Uterus (tissue), 4 donors: ENCODE data around the gene CASK. TPM values are rescaled to one million over a fixed set of nuclear protein-coding genes. Genes with fewer than 3 reads are reported as not detected.
"Not testable (repeated sequence)": the region's sequence is repeated elsewhere in the genome, so short reads cannot be mapped to it uniquely, and the experiment has no call there.

Source experiments
- DNase-seq, 2 donors: peaks; one replicate each; pipeline ENCODE4 v3.0.0-alpha.2; 2019 to 2020
- H3K27ac ChIP-seq, 2 donors: fragments of 200-600 bp; sonication (generic); 1 replicate in 1 of 2; 2 replicates in 1 of 2; pipeline ENCODE4 v1.5.1; 2016 to 2018
- H3K27me3 ChIP-seq, 2 donors: fragments of 200-600 bp; sonication (generic); one replicate each; pipeline ENCODE4 v1.5.1; 2018 to 2019; ENCODE audit warnings: control low read depth in 1 of 2
- H3K36me3 ChIP-seq, 2 donors: fragments of 200-600 bp; sonication (generic); one replicate each; pipeline ENCODE4 v1.5.1; 2019; ENCODE audit warnings: control low read depth in 1 of 2
- H3K4me1 ChIP-seq, 2 donors: fragments of 200-600 bp; sonication (generic); one replicate each; pipeline ENCODE4 v1.5.1; 2018 to 2019; ENCODE audit warnings: control low read depth in 1 of 2
- H3K4me3 ChIP-seq, 2 donors: fragments of 200-600 bp; sonication (generic); 1 replicate in 1 of 2; 2 replicates in 1 of 2; pipeline ENCODE4 v1.5.1; 2018 to 2019; ENCODE audit warnings: mild to moderate bottlenecking in 1 of 2
- H3K9me3 ChIP-seq, 2 donors: fragments of 200-600 bp; sonication (generic); one replicate each; pipeline ENCODE4 v1.5.1; 2019; ENCODE audit warnings: control low read depth in 1 of 2
- POLR2A ChIP-seq, 2 donors: fragments of 450-650 bp; IDR thresholded peaks; one replicate each; pipeline ENCODE4 v1.6.1; 2016; ENCODE audit warnings: antibody characterized with exemption in 2 of 2, mild to moderate bottlenecking in 1 of 2, moderate library complexity in 1 of 2
- intact Hi-C: fragments of 100-400 bp; cut with DNase I; formaldehyde crosslinking; loops from one replicate; pipeline ENCODE4 v1.15.1; 2023; ENCODE audit warnings: low total_unique reads
- total RNA-seq, 4 donors: library from RNA; depleted of rRNA in 3 of 4; stranded (reverse); fragments of >200 nt in 3 of 4; gene quantifications; one replicate each; pipeline versions ENCODE4 v1.1.0 to v1.2.4, GENCODE V29; 2014 to 2023
- TF ChIP-seq, protein P1 (sequence below), 4 experiments: fragments of 200-600 bp in 2 of 4; fragments of 450-650 bp in 2 of 4; sonication (generic) in 2 of 4; IDR thresholded peaks; one replicate each; pipeline ENCODE4 v1.5.1; 2016 to 2019; ENCODE audit warnings: antibody characterized with exemption in 4 of 4, mild to moderate bottlenecking in 2 of 4, moderate library complexity in 1 of 4
- donor health status: DM: yes; HTN: yes; CAD: no.

CASK gene
- total RNA-seq, 4 donors from 2014 or later = 7.9 to 76.0 (median 40.7) TPM

- intact Hi-C loops = no loop called here
- no peaks in the 10 kb centered on the region for H3K27me3 ChIP-seq
- no peak overlapping the region for H3K27ac ChIP-seq
- no peaks in the 10 kb centered on the region for H3K9me3 ChIP-seq
- H3K4me3 ChIP-seq = no peak overlapping the region
- TF ChIP-seq, protein P1, sequence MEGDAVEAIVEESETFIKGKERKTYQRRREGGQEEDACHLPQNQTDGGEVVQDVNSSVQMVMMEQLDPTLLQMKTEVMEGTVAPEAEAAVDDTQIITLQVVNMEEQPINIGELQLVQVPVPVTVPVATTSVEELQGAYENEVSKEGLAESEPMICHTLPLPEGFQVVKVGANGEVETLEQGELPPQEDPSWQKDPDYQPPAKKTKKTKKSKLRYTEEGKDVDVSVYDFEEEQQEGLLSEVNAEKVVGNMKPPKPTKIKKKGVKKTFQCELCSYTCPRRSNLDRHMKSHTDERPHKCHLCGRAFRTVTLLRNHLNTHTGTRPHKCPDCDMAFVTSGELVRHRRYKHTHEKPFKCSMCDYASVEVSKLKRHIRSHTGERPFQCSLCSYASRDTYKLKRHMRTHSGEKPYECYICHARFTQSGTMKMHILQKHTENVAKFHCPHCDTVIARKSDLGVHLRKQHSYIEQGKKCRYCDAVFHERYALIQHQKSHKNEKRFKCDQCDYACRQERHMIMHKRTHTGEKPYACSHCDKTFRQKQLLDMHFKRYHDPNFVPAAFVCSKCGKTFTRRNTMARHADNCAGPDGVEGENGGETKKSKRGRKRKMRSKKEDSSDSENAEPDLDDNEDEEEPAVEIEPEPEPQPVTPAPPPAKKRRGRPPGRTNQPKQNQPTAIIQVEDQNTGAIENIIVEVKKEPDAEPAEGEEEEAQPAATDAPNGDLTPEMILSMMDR (IDR thresholded peaks at IDR 0.05) = no peak
- TF ChIP-seq POLR2A (IDR thresholded peaks at IDR 0.05) = no peak
- H3K36me3 ChIP-seq = no peaks in the 10 kb centered on the region
- DNase-seq = no peak
- no peaks in the 10 kb centered on the region for H3K4me1 ChIP-seq
Measured at GRCh38 chrX:41653125-41653524, 270.2 kb downstream of the CASK start.

GRCh38 chrX:41646201-41646600 lies 277.2 kb downstream of the CASK start:
- DNase-seq, H3K27me3 ChIP-seq, intact Hi-C loops, H3K4me3 ChIP-seq, H3K36me3 ChIP-seq, H3K27ac ChIP-seq, H3K4me1 ChIP-seq, H3K9me3 ChIP-seq: not testable (repeated sequence)

DNA sequence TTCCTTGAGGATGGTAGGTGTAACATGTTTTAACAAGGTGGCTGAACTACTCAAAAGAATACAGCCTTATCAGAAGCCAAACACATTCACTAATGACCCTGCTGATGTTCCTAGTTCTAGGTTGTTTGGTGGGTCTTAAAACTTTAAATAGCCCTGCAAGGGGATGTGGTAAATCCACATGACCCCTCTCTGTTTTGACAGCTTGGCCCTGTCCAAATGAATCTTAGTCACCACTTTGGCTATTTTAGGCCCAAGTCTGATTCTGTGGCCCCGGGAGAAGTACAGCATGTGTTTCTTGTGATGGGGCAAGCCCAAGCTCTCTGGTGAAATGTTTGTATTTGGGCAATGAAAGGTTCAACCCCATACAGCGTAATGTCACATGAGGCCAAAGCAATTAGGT lies 289.1 kb downstream of the CASK start:
- H3K4me1 ChIP-seq = no peaks in the 10 kb centered on the region
- no peaks in the 10 kb centered on the region for H3K9me3 ChIP-seq
- DNase-seq = no peak
- intact Hi-C loops = no loop called here
- no peak overlapping the region for H3K4me3 ChIP-seq
- TF ChIP-seq, protein P1 (IDR thresholded peaks at IDR 0.05) = no peak
- TF ChIP-seq POLR2A (IDR thresholded peaks at IDR 0.05) = no peak
- no peaks in the 10 kb centered on the region for H3K27me3 ChIP-seq
- no peaks in the 10 kb centered on the region for H3K36me3 ChIP-seq
- no peak overlapping the region for H3K27ac ChIP-seq

- Histone ChIP-seq H3K27me3 (no peaks in the 10 kb centered on the region), H3K4me3 (no peak overlapping the region), H3K4me1 (no peaks in the 10 kb centered on the region), H3K9me3 (no peaks in the 10 kb centered on the region), H3K27ac (no peak overlapping the region), H3K36me3 (no peaks in the 10 kb centered on the region)
- no peak for DNase-seq
- TF ChIP-seq, protein P1 (IDR thresholded peaks at IDR 0.05) = no peak
- no peak for TF ChIP-seq POLR2A (IDR thresholded peaks at IDR 0.05)
- intact Hi-C loops = no loop called here
Measured at GRCh38 chrX:41630091-41630490, 293.3 kb downstream of the CASK start.

DNA sequence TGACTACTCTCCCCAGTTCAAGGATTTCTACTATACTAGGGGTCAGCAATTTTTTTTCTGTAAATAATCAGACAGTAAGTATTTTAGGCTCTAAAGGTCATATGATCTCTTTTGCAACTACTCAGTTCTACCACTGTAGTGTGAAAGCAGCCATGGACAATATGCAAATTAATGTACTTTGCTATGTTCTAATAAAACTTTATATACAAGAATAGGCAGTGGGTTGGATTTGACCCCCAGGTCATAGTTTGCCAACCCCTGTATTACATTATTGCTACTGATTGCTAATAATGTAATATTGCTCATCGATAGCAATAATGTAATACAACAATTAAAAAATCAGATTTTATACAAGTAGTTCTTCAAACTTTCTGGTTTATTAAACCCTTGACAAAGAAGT lies 293.8 kb downstream of the CASK start:
- no peak for DNase-seq
- H3K4me3 ChIP-seq = no peak overlapping the region
- intact Hi-C loops = no loop called here
- no peak overlapping the region for H3K27ac ChIP-seq
- H3K4me1 ChIP-seq = no peaks in the 10 kb centered on the region
- H3K9me3 ChIP-seq = no peaks in the 10 kb centered on the region
- no peaks in the 10 kb centered on the region for H3K36me3 ChIP-seq
- no peaks in the 10 kb centered on the region for H3K27me3 ChIP-seq
- no peak for TF ChIP-seq POLR2A (IDR thresholded peaks at IDR 0.05)
- TF ChIP-seq, protein P1 (IDR thresholded peaks at IDR 0.05) = no peak

DNA sequence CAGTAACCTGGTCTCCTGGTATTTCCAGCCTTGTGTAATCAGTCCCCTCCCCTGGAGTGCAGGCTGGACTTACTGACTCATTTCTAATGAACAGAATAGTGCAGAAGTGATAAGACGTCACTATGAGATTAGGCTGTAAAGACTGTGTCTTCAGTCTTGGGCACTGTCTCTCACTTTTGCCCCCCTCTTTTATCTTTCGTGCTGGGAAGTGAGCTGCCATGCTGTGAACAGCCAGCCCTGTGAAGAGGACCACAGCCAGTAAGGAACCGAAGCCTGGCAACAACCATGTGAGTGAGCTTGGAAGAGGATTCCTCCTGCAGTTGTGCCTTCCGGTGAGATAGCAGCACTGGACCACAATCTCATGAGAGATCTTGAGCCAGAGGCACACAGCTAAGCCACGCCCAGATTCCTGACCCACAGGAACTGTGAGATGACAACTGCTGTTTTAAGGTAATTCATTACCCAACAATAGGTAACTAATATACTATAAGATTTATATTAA lies 302.1 kb downstream of the CASK start:
- Histone ChIP-seq H3K4me1 (no peaks in the 10 kb centered on the region), H3K27ac (no peak overlapping the region), H3K27me3 (no peaks in the 10 kb centered on the region), H3K9me3 (no peaks in the 10 kb centered on the region), H3K4me3 (no peak overlapping the region), H3K36me3 (no peaks in the 10 kb centered on the region)
- no peak for DNase-seq
- intact Hi-C loops = no loop called here
- TF ChIP-seq, protein P1 (IDR thresholded peaks at IDR 0.05) = no peak
- no peak for TF ChIP-seq POLR2A (IDR thresholded peaks at IDR 0.05)
